Liver (tissue), 9 donors: ENCODE data around the gene ATOH8. TPM values are rescaled to one million over a fixed set of nuclear protein-coding genes. Genes with fewer than 3 reads are reported as not detected.

Experiments
- DNase-seq: peaks from one replicate; pipeline ENCODE4 v3.0.0-alpha.2; 2017; ENCODE audit warnings: low spot score
- H3K27ac ChIP-seq, 2 donors: one replicate each; pipeline ENCODE4 v1.7.0; 2013; ENCODE audit warnings: inconsistent platforms in 2 of 2, low read length in 2 of 2, control low read depth in 1 of 2, low read depth in 1 of 2, mild to moderate bottlenecking in 1 of 2
- H3K27me3 ChIP-seq, 4 donors: one replicate each; pipeline versions ENCODE4 v1.6.1 to v1.7.0; 2013; ENCODE audit warnings: low read length in 3 of 4, inconsistent platforms in 1 of 4, mild to moderate bottlenecking in 1 of 4, moderate library complexity in 1 of 4; ENCODE audit not compliant: control insufficient read depth in 4 of 4, insufficient read depth in 4 of 4
- H3K36me3 ChIP-seq, 4 donors: one replicate each; pipeline versions ENCODE4 v1.6.1 to v1.7.0; 2013; ENCODE audit warnings: low read length in 3 of 4, mild to moderate bottlenecking in 3 of 4, low read depth in 1 of 4, moderate library complexity in 1 of 4; ENCODE audit not compliant: control insufficient read depth in 4 of 4, insufficient read depth in 3 of 4
- H3K4me1 ChIP-seq, 4 donors: one replicate each; pipeline versions ENCODE4 v1.6.1 to v1.7.0; 2013; ENCODE audit warnings: low read length in 3 of 4, mild to moderate bottlenecking in 3 of 4, moderate library complexity in 1 of 4; ENCODE audit not compliant: control insufficient read depth in 4 of 4, insufficient read depth in 4 of 4
- H3K4me3 ChIP-seq, 3 donors: one replicate each; pipeline versions ENCODE4 v1.6.1 to v1.7.0; 2013; ENCODE audit warnings: low read length in 3 of 3, control low read depth in 1 of 3, low read depth in 1 of 3, mild to moderate bottlenecking in 1 of 3
- H3K9ac ChIP-seq, 2 donors: one replicate each; pipeline ENCODE4 v1.7.0; 2013; ENCODE audit warnings: low read length in 2 of 2, mild to moderate bottlenecking in 2 of 2, moderate library complexity in 2 of 2, control low read depth in 1 of 2, low read depth in 1 of 2
- H3K9me3 ChIP-seq, 4 donors: one replicate each; pipeline versions ENCODE4 v1.6.1 to v1.7.0; 2013; ENCODE audit warnings: low read length in 3 of 4; ENCODE audit not compliant: control insufficient read depth in 4 of 4
- ATF3 ChIP-seq: IDR thresholded peaks from 2 replicates; pipeline ENCODE4 v1.6.1; 2016; ENCODE audit warnings: antibody characterized with exemption
- CTCF ChIP-seq: fragments of 150-350 bp; IDR thresholded peaks from 2 replicates; pipeline ENCODE4 v1.5.1; 2017; ENCODE audit warnings: improper control_type of control experiment, low read depth, low read length; ENCODE audit not compliant: missing input control
- EGR1 ChIP-seq, 2 donors: IDR thresholded peaks; 2 replicates each; pipeline ENCODE4 v1.6.1; 2016 to 2018; ENCODE audit warnings: antibody characterized with exemption in 2 of 2, low read depth in 2 of 2
- FOXA1 ChIP-seq: IDR thresholded peaks from 2 replicates; pipeline ENCODE4 v1.6.1; 2016; ENCODE audit warnings: antibody characterized with exemption
- FOXA2 ChIP-seq: IDR thresholded peaks from 2 replicates; pipeline ENCODE4 v1.6.1; 2016; ENCODE audit warnings: antibody characterized with exemption
- GABPA ChIP-seq, 2 donors: IDR thresholded peaks in 1 of 2; conservative IDR thresholded peaks in 1 of 2; 2 replicates each; pipeline ENCODE4 v1.6.1; 2016; ENCODE audit warnings: antibody characterized with exemption in 2 of 2, mild to moderate bottlenecking in 1 of 2, moderate library complexity in 1 of 2
- HNF4A ChIP-seq, 2 donors: conservative IDR thresholded peaks; 2 replicates each; pipeline ENCODE4 v1.6.1; 2016; ENCODE audit warnings: antibody characterized with exemption in 2 of 2, mild to moderate bottlenecking in 2 of 2
- HNF4G ChIP-seq: IDR thresholded peaks from 2 replicates; pipeline ENCODE4 v1.6.1; 2016; ENCODE audit warnings: antibody characterized with exemption
- JUND ChIP-seq, 2 donors: IDR thresholded peaks; 2 replicates each; pipeline ENCODE4 v1.6.1; 2016; ENCODE audit warnings: antibody characterized with exemption in 2 of 2
- MAX ChIP-seq: IDR thresholded peaks from 2 replicates; pipeline ENCODE4 v1.6.1; 2016; ENCODE audit warnings: antibody characterized with exemption
- NR2F2 ChIP-seq: IDR thresholded peaks from 2 replicates; pipeline ENCODE4 v1.6.1; 2016; ENCODE audit warnings: antibody characterized with exemption
- RAD21 ChIP-seq, 2 donors: IDR thresholded peaks; 2 replicates each; pipeline ENCODE4 v1.6.1; 2016; ENCODE audit warnings: antibody characterized with exemption in 2 of 2, mild to moderate bottlenecking in 2 of 2
- REST ChIP-seq: IDR thresholded peaks from 2 replicates; pipeline ENCODE4 v1.6.1; 2016; ENCODE audit warnings: antibody characterized with exemption, mild to moderate bottlenecking
- RXRA ChIP-seq, 2 donors: IDR thresholded peaks; 2 replicates each; pipeline ENCODE4 v1.6.1; 2017 to 2018; ENCODE audit warnings: antibody characterized with exemption in 2 of 2, mild to moderate bottlenecking in 1 of 2
- SP1 ChIP-seq: IDR thresholded peaks from 2 replicates; pipeline ENCODE4 v1.6.1; 2018; ENCODE audit warnings: antibody characterized with exemption, mild to moderate bottlenecking
- TAF1 ChIP-seq: conservative IDR thresholded peaks from 2 replicates; pipeline ENCODE4 v1.6.1; 2016; ENCODE audit warnings: antibody characterized with exemption, mild to moderate bottlenecking
- YY1 ChIP-seq: IDR thresholded peaks from 2 replicates; pipeline ENCODE4 v1.6.1; 2016; ENCODE audit warnings: antibody characterized with exemption, mild to moderate bottlenecking
- ZBTB33 ChIP-seq: IDR thresholded peaks from 2 replicates; pipeline ENCODE4 v1.6.1; 2016; ENCODE audit warnings: antibody characterized with exemption
- WGBS: extraction: QIAGEN DNeasy Blood & Tissue Kit; methylation state at CpG from one replicate; pipeline ENCODE4 v1.1.7; 2013; 5-methylcytosine and 5-hydroxymethylcytosine counted together
- polyA plus RNA-seq, 2 donors: library from polyadenylated mRNA; stranded (reverse) in 1 of 2; unstranded in 1 of 2; fragments of 200-250 nt in 1 of 2; fragments of >200 nt in 1 of 2; fragmentation: Nextera tagmentation in 1 of 2; extraction: Ambion mirVana in 1 of 2; gene quantifications; one replicate each; pipeline versions ENCODE4 v1.2.1 to v1.2.3, GENCODE V29; 2013 to 2015
- total RNA-seq, 2 donors: library from RNA; depleted of rRNA; stranded (reverse); fragments of >200 nt; gene quantifications; one replicate each; pipeline ENCODE4 v1.2.3, GENCODE V29; 2014
- donor health status: healthy.
- donor health status: healthy.
- donor health status: healthy.
- donor health status: healthy.
- donor health status: healthy.

ATOH8 gene
- total and polyA plus RNA-seq, 4 donors = 0.33 to 37.7 (median 26.8) TPM

GRCh38 chr2:85722519-85722918, 31.3 kb upstream of the ATOH8 start:
- DNase-seq = no peak
- TF ChIP-seq JUND (IDR thresholded peaks at IDR 0.05) (no peak), NR2F2 (no peak), GABPA (IDR thresholded peaks at IDR 0.05 in 1 of 2, conservative IDR thresholded peaks at IDR 0.05 in 1 of 2) (no peak), ZBTB33 (no peak), SP1 (peak; percentile 10), YY1 (no peak), RAD21 (IDR thresholded peaks at IDR 0.05) (peak in 1 of 2 donors; percentile 24), FOXA1 (no peak), TAF1 (no peak), ATF3 (no peak), MAX (no peak), EGR1 (IDR thresholded peaks at IDR 0.05; ENCODE audit: low read depth in 2 of 2) (no peak), HNF4G (no peak), CTCF (no peak), FOXA2 (no peak), HNF4A (conservative IDR thresholded peaks at IDR 0.05) (no peak), RXRA (IDR thresholded peaks at IDR 0.05) (peak in 1 of 2 donors; percentile 17), REST (no peak)
- whole genome bisulfite sequencing = 88% methylated on average over 6 of the region's 6 CpGs
- Histone ChIP-seq H3K4me1 (peaks cover 14 to 29% (median 21%) of the 10 kb centered on the region in 4 donors), H3K9me3 (no peaks in the 10 kb centered on the region), H3K36me3 (no peaks in the 10 kb centered on the region), H3K9ac (no peak overlapping the region), H3K4me3 (no peak overlapping the region), H3K27me3 (no peaks in the 10 kb centered on the region), H3K27ac (no peak overlapping the region)
